ENCODE measurements around the gene ELP2.

GRCh38 chr18:36086186-36086585 is 43.5 kb upstream of the ELP2 start:
- TF ChIP-seq CTCF (conservative IDR thresholded peaks at IDR 0.05; ENCODE audit: low read length) (no peak), EZH2phosphoT487 (IDR thresholded peaks at IDR 0.05; ENCODE audit: borderline replicate concordance, low read depth, low read length) (no peak)

Data from OCI-LY7 (cell line).